MM.1S (cell line): ENCODE data around the gene SSBP3.
"Not testable (repeated sequence)": the region's sequence is repeated elsewhere in the genome, so short reads cannot be mapped to it uniquely, and the experiment has no call there.

ENCODE experiments used
- DNase-seq: peaks from one replicate; pipeline ENCODE4 v3.0.0-alpha.2; 2015
- H2AFZ ChIP-seq: fragments of 300-600 bp; sonication (generic); 2 replicates; pipeline ENCODE4 v1.6.0; 2016; ENCODE audit warnings: antibody characterized with exemption, low read length
- H3F3A ChIP-seq: fragments of 300-600 bp; sonication (generic); 2 replicates; pipeline ENCODE4 v1.6.1; 2016; ENCODE audit warnings: mild to moderate bottlenecking, antibody characterized with exemption, low read length, moderate library complexity, mixed read lengths; ENCODE audit not compliant: insufficient read depth
- H3K27ac ChIP-seq: fragments of 300-600 bp; sonication (generic); 2 replicates; pipeline ENCODE4 v1.5.1; 2016; ENCODE audit warnings: mild to moderate bottlenecking, low read length
- H3K27me3 ChIP-seq: fragments of 300-600 bp; sonication (generic); replicated peaks from 2 replicates; pipeline ENCODE4 v1.6.0; 2016; ENCODE audit warnings: low read length; ENCODE audit not compliant: insufficient read depth
- H3K36me3 ChIP-seq: fragments of 300-600 bp; sonication (generic); replicated peaks from 2 replicates; pipeline ENCODE4 v1.6.1; 2016; ENCODE audit warnings: mild to moderate bottlenecking, low read length, mixed read lengths; ENCODE audit not compliant: insufficient read depth
- H3K4me1 ChIP-seq: fragments of 300-600 bp; sonication (generic); 2 replicates; pipeline ENCODE4 v1.6.1; 2016; ENCODE audit warnings: low read length, mixed read lengths
- H3K4me2 ChIP-seq: fragments of 300-600 bp; sonication (generic); 2 replicates; pipeline ENCODE4 v1.6.0; 2016; ENCODE audit warnings: low read depth, low read length
- H3K4me3 ChIP-seq: fragments of 300-600 bp; sonication (generic); 2 replicates; pipeline ENCODE4 v1.5.1; 2016; ENCODE audit warnings: low read length, mixed read lengths
- H3K79me2 ChIP-seq: fragments of 300-600 bp; sonication (generic); 2 replicates; pipeline ENCODE4 v1.6.1; 2016; ENCODE audit warnings: mixed run types, low read length, mixed read lengths
- H3K9ac ChIP-seq: fragments of 300-600 bp; sonication (generic); 2 replicates; pipeline ENCODE4 v1.6.1; 2016; ENCODE audit warnings: low read length, mixed read lengths
- H3K9me2 ChIP-seq: fragments of 300-600 bp; sonication (generic); replicated peaks from 2 replicates; pipeline ENCODE4 v1.6.1; 2016; ENCODE audit warnings: mild to moderate bottlenecking, low read length, mixed read lengths; ENCODE audit not compliant: insufficient read depth
- H3K9me3 ChIP-seq: fragments of 300-600 bp; sonication (generic); replicated peaks from 2 replicates; pipeline ENCODE4 v1.6.1; 2016; ENCODE audit warnings: mild to moderate bottlenecking, low read length, mixed read lengths; ENCODE audit not compliant: insufficient read depth
- H4K20me1 ChIP-seq: fragments of 300-600 bp; sonication (generic); 2 replicates; pipeline ENCODE4 v1.6.1; 2016; ENCODE audit warnings: mild to moderate bottlenecking, low read length, moderate library complexity, mixed read lengths; ENCODE audit not compliant: insufficient read depth
- EZH2 ChIP-seq: fragments of 300-600 bp; sonication (generic); optimal IDR thresholded peaks from 2 replicates; pipeline ENCODE3; 2017; ENCODE audit warnings: low read depth, mild to moderate bottlenecking, antibody characterized with exemption, low read length, mixed read lengths
- EZH2phosphoT487 ChIP-seq: fragments of 300-600 bp; sonication (generic); IDR thresholded peaks from 2 replicates; pipeline ENCODE4 v1.6.1; 2018; ENCODE audit warnings: antibody characterized with exemption, low read length
- TF ChIP-seq, protein P1 (sequence below): fragments of 300-600 bp; sonication (generic); IDR thresholded peaks from 2 replicates; pipeline ENCODE4 v1.5.1; 2016; ENCODE audit warnings: antibody characterized with exemption, low read length, mixed read lengths

The SSBP3 gene

DNA sequence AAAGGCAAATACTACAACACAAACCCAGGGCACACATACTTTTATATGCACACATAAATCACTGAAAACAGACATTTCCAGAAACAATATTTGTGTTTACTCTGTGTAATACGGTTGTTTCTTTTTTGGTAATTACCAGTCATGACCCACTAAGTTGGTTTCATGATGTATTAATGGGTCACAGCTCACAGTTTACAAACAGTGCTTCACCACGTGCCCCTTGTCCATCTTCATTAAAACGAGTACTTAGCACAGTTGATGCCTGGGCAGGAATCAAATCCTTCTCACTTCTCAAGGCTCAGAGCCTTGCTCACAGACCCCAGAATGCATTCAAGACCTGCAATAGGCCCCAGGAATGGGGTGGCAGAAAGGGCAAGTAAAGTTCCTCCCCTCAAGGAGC is 13.8 kb downstream of the SSBP3 start:
- no peak overlapping the region for H3K27ac ChIP-seq
- no peaks in the 10 kb centered on the region for H3K9me2 ChIP-seq
- no peaks in the 10 kb centered on the region for H3K27me3 ChIP-seq
- H3K9me3 ChIP-seq: no peaks in the 10 kb centered on the region
- TF ChIP-seq, protein P1, sequence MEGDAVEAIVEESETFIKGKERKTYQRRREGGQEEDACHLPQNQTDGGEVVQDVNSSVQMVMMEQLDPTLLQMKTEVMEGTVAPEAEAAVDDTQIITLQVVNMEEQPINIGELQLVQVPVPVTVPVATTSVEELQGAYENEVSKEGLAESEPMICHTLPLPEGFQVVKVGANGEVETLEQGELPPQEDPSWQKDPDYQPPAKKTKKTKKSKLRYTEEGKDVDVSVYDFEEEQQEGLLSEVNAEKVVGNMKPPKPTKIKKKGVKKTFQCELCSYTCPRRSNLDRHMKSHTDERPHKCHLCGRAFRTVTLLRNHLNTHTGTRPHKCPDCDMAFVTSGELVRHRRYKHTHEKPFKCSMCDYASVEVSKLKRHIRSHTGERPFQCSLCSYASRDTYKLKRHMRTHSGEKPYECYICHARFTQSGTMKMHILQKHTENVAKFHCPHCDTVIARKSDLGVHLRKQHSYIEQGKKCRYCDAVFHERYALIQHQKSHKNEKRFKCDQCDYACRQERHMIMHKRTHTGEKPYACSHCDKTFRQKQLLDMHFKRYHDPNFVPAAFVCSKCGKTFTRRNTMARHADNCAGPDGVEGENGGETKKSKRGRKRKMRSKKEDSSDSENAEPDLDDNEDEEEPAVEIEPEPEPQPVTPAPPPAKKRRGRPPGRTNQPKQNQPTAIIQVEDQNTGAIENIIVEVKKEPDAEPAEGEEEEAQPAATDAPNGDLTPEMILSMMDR: no peak
- H2AFZ ChIP-seq: no peak overlapping the region
- peaks cover 21% of the 10 kb centered on the region for H3K79me2 ChIP-seq
- no peak overlapping the region for H3K4me3 ChIP-seq
- no peaks in the 10 kb centered on the region for H4K20me1 ChIP-seq
- no peaks in the 10 kb centered on the region for H3K4me1 ChIP-seq
- no peaks in the 10 kb centered on the region for H3F3A ChIP-seq
- no peak overlapping the region for H3K4me2 ChIP-seq
- no peaks in the 10 kb centered on the region for H3K36me3 ChIP-seq
- DNase-seq: no peak
- H3K9ac ChIP-seq: no peak overlapping the region

GRCh38 chr1:54391450-54392209 is 14.6 kb downstream of the SSBP3 start:
- Histone ChIP-seq H3K27me3 (no peaks in the 10 kb centered on the region), H4K20me1 (no peaks in the 10 kb centered on the region), H3F3A (no peaks in the 10 kb centered on the region), H3K36me3 (no peaks in the 10 kb centered on the region), H3K4me2 (no peak overlapping the region), H3K9me2 (no peaks in the 10 kb centered on the region), H3K9me3 (no peaks in the 10 kb centered on the region), H3K4me1 (no peaks in the 10 kb centered on the region), H3K4me3 (no peak overlapping the region), H3K79me2 (peaks cover 19% of the 10 kb centered on the region; the same call in 1 of the 2 replicates), H3K27ac (no peak overlapping the region), H3K9ac (no peak overlapping the region), H2AFZ (no peak overlapping the region)
- TF ChIP-seq, protein P1: no peak
- TF ChIP-seq EZH2 (no peak), EZH2phosphoT487 (no peak)
- no peak for DNase-seq

- Histone ChIP-seq H3K4me1 (no peaks in the 10 kb centered on the region), H3K36me3 (no peaks in the 10 kb centered on the region), H3K79me2 (peaks cover 27% of the 10 kb centered on the region), H3K4me3 (no peak overlapping the region), H3K27me3 (no peaks in the 10 kb centered on the region), H3K27ac (no peak overlapping the region), H3K9me3 (no peaks in the 10 kb centered on the region), H2AFZ (no peak overlapping the region), H3K9ac (no peak overlapping the region), H3F3A (no peaks in the 10 kb centered on the region), H3K4me2 (no peak overlapping the region), H4K20me1 (no peaks in the 10 kb centered on the region), H3K9me2 (no peaks in the 10 kb centered on the region)
- DNase-seq: no peak
- TF ChIP-seq EZH2phosphoT487 (no peak), EZH2 (no peak)
- TF ChIP-seq, protein P1: no peak
Observed at GRCh38 chr1:54390655-54391054, 15.5 kb downstream of the SSBP3 start.

DNA sequence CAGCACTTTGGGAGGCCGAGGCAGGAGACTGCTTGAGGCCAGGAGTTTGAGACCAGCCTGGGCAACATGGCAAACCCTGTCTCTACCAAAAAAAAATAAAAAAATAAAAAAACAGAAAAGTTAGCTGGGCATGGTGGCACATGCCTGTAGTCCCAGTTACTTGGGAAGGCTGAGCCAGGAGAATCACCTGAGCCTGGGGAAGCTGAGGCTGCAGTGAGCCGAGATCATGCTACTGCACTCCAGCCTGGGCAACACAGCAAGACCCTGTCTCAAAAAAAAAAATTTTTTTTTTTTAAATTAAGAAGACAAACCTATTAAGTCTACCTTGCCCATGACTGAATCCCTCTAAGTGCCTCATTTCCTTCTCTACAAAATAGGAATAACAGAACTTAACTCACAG is 16.6 kb downstream of the SSBP3 start:
- H3K79me2 ChIP-seq: peaks cover 33% of the 10 kb centered on the region
- not testable (repeated sequence) for H3K9me3 ChIP-seq, H3K4me3 ChIP-seq, H3K9ac ChIP-seq, H3K9me2 ChIP-seq, H3F3A ChIP-seq, H3K36me3 ChIP-seq, H3K27ac ChIP-seq, H4K20me1 ChIP-seq, H3K4me1 ChIP-seq, DNase-seq, H2AFZ ChIP-seq, H3K4me2 ChIP-seq, H3K27me3 ChIP-seq
